Thyroid gland (tissue), 4 donors: ENCODE measurements around the gene VWF.

ENCODE experiments used
- CTCF ChIP-seq, 6 experiments: fragments of 200-600 bp in 3 of 6; fragments of 450-650 bp in 3 of 6; sonication (generic) in 3 of 6; IDR thresholded peaks; one replicate each; pipeline ENCODE4 v1.5.1; 2016 to 2019; ENCODE audit warnings: antibody characterized with exemption in 6 of 6, mild to moderate bottlenecking in 2 of 6, inconsistent platforms in 1 of 6, moderate library complexity in 1 of 6
- POLR2A ChIP-seq, 2 donors: fragments of 450-650 bp; IDR thresholded peaks; one replicate each; pipeline ENCODE4 v1.6.1; 2017; ENCODE audit warnings: antibody characterized with exemption in 2 of 2, mild to moderate bottlenecking in 2 of 2, moderate library complexity in 1 of 2

- TF ChIP-seq CTCF (IDR thresholded peaks at IDR 0.05) = no peak
- no peak for TF ChIP-seq POLR2A (IDR thresholded peaks at IDR 0.05)
Measured at GRCh38 chr12:6052206-6052939, 72.1 kb downstream of the VWF start.
